Measurements from ENCODE around the gene ORC4. TPM values are rescaled to one million over a fixed set of nuclear protein-coding genes. Genes with fewer than 3 reads are reported as not detected.

Gene ORC4
- polyA plus RNA-seq, 4 donors, result 117 to 138 (median 131) TPM

Other genes with a start within 250 kb of the ORC4 start
- 10 to 100 TPM; 21.9 to 28.6 (median 27.6) TPM for gene ACVR2A, start 175.7 kb downstream of the ORC4 start, polyA plus RNA-seq (ENCODE audit: insufficient read length in 4 of 4)
- gene MBD5, start 354 bp upstream of the ORC4 start, polyA plus RNA-seq (ENCODE audit: insufficient read length in 4 of 4), result 10 to 100 TPM; 40.9 to 57.6 (median 56.4) TPM